Measurements from ENCODE around the gene CGGBP1.

DNA sequence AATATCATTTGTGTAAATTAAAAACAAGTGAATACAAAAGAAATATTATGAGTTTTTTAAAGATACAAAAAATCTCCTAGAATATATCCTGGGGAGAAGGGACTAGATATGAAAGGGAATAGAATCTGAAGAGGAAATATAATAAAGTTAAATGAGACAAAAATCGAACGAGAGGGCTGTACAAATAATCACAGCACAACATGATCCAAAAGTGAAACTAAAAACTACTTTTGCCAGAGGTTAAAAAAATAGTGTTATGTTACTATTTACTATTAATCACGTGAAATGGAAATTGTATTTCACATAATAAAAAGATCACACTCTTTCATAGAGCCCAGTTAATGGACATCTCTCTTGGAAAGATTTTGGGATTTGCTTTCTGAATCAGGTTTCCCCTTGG is 28.6 kb downstream of the CGGBP1 start:
- TF ChIP-seq SP1 (IDR thresholded peaks at IDR 0.05), result no peak
- TF ChIP-seq FOXM1 (IDR thresholded peaks at IDR 0.05; ENCODE audit: borderline replicate concordance), result no peak
- TF ChIP-seq HDGF (IDR thresholded peaks at IDR 0.05; ENCODE audit: borderline replicate concordance), result no peak
- TF ChIP-seq BHLHE40 (IDR thresholded peaks at IDR 0.05; ENCODE audit: borderline replicate concordance), result no peak

Measured in HEK293T (cell line).